ENCODE results near the gene METTL26.

METTL26 gene

DNA sequence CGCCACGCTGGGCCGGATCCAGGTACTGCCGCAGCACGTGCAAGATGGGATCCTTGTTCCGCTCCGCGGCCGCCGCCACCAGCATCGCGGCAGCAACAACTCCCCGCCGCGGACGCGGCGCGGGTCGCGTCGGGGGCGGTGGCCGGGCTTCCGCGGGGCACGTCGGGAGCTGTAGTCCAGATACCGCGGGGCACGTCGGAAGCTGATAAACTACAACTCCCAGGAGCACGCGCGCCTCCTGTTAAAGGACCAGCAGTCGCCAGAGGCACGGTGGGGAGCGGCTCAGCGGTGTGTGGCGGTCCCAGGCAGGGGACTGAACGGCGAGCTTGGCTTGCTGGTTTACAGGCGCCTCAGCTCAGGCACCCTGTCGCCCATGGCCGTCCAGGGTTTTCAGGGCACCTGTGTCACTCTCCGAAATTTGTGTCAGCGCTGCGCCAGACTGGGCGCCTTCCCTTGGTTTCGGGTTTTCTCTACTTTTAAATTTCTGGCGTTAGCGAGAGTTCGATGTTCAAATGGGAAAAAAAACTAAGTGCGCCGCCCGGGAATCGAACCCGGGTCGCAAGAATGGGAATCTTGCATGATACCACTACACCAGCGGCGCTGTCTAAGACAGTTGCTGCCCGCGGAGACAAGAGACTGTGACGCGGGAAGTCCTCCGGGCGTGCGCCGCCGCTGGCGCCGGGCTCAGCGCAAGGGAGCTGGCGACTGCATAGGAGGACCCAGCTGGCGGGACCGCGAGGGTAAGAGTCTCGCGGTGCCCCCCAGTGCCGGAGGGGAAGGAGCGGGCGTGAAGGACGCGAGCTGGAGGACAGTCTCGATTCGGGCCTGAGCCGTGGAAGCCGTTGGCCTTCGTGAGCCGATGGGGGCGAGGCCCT lies at the start of gene METTL26:
TSS of gene METTL26 (minus strand) at position 100 of the 875 bp plus-strand sequence. CDS start at position 85, 15 bp downstream.
- DNase-seq, result peak; percentile 96

DNA sequence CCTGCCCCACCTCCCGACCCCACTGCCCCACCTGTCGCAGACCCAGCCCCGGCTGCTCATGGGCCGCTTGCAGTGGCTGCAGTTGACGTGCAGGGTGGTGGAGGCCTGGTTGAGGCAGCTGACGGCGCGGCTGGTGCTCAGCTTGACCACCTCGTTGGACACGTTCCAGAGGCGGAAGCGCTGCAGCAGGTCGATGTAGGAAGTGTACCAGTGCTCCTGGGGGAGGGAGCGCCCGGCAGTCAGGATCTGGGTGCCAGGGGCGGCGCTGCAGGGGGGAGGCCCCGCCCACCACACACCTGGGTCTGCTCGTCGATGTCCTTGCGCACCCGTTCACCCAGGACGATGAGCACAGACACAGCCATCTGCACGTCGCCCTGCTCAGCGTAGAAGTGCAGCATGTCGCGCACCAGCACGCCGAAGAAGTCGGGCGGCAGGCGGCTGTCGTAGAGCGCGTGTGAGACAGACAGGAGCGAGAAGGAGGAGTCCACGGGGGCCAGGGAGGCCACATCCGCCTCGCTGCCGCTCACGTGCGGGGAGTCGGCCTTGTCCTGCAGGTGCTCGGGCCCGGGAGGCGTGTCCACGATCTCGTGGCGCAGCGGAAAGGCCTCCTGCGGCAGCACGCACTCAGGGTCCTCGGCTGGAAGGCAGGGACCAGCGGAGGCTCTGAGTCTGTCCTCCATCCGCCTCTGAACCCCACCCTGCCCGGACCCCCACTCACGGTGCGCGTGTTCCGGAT lies 49.0 kb upstream of the METTL26 start:
- DNase-seq, result no peak

DNA sequence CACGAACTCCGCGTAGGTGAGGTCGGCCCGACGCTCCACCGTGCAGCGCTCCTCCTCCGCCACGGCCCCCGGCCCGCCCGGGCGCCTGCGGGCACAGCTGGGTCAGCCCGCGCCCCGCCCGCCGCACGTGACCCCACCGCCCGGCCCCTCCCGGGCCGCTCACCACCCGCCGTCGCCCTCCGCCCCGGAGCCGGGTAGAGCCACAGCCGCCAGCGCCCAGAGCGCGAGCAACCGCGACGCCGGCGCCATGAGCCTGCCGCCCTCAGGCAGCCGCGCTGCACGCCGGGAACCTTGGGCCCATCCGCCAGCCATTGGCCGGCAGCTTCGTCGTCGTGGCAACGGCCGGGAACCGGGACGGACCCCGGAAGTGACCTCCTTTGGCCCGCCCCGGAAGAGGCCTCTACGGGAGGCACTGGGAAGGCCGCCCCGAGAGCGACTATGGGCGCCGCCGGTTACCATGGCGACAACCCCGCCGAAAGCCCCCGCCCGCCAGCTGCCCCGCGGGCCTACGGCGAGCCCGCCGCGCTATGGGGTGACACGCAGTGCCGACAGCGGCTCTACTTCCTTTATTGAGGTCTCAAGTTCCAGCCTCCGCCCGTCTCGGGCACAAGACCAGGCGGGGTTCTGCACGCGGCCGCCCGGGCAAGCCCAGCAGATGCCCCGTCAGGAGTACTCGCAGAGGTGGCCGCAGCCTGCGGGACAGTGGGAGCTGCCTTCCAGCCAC lies 48.1 kb upstream of the METTL26 start, which contains the start of gene JMJD8:
TSS of gene JMJD8 (minus strand) at position 264 of the 724 bp plus-strand sequence. CDS start at position 249, 15 bp downstream.
- DNase-seq, result peak; percentile 98

DNA sequence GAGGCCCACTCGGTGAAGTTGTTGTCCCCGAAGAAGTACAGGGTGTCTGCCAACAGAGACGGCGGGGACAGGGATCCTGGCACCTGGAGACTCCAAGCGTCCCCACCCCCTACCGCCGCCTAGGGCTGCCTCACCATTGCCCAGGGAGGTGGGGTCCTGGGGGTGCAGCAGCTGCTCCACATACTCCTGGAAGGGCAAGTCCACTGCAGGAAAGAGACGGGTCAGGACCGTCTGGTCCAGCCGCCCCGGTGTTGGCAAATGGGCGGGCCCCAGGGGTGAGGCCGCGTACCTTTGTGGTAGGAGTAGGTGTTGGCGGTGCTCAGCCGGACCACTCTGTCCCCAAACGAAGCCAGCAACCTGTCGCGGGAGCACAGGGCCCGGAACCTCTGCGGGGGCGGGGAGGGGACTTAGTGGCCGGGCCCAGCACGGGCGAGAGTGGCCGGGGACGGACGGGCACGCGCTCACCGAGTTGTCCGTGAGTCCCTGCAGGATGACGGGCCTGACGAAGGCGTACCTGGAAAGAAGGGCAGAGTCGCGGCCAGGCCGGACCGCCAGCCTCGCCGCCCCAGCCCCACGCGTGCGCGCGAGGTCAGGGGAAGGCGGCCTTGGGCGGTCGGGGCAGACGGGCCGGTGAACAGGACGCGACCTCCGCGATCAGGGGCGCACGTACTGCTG lies 47.4 kb upstream of the METTL26 start:
- DNase-seq, result no peak

DNA sequence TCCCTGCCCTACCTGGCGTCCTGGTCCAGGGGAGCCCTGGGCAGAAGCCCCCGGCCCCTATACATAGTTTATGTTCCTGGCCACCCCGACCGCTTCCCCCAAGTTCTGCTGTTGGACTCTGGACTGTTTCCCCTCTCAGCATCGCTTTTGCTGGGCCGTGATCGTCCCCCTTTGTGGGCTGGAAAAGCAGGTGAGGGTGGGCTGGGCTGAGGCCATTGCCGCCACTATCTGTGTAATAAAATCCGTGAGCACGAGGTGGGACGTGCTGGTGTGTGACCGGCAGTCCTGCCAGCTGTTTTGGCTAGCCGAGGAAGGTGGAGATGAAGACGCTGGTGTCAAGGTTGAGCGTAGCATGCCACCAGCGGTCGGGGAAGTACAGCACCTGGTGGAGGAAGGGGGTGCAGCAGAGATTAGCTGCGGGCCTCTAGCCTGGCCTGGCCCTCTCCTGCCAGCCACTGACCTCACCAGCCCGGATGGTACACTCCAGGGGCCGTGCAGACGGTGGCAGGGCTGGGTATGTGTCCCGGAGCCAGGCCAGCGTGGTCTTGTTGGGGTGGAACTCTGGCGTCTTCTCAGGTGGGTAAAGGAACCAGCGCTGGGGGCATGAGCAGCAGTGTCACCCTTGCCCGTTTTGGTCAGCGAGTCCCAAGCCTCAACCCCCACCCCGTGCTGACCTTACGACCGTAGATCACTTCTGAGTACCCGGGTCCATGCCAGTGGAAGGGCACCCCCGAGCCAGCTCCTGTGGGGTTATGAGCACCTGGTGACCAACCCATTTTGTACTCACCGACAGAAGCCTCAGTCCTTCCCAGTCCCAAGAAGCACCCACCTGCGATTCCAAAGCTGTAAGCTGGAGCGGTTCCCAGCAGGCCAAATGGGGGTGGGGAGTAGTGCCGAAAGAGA lies 46.6 kb upstream of the METTL26 start:
- no peak for DNase-seq

DNA sequence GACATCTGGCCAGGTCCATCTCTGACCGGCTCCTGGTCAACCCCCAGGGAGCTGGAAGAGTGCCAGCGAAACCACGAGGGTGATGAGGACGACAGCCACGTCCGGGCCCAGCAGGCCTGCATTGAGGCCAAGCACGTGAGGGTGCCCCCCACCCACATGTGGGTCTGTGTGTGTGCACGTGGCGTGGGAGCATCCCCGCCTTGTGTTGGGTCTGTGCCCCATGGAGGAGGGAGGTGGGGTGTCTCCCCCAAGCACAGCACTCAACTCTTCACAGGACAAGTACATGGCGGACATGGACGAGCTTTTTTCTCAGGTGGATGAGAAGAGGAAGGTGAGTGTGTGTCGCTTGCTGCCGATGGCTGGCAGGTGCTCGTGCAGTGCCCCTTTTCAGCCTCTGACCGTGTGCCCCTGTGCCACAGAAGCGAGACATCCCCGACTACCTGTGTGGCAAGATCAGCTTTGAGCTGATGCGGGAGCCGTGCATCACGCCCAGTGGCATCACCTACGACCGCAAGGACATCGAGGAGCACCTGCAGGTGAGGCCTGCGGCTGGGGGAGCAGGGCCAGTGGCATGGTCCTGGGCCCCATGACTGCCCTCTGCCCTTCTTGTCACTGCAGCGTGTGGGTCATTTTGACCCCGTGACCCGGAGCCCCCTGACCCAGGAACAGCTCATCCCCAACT lies 45.8 kb upstream of the METTL26 start:
- no peak for DNase-seq

DNA sequence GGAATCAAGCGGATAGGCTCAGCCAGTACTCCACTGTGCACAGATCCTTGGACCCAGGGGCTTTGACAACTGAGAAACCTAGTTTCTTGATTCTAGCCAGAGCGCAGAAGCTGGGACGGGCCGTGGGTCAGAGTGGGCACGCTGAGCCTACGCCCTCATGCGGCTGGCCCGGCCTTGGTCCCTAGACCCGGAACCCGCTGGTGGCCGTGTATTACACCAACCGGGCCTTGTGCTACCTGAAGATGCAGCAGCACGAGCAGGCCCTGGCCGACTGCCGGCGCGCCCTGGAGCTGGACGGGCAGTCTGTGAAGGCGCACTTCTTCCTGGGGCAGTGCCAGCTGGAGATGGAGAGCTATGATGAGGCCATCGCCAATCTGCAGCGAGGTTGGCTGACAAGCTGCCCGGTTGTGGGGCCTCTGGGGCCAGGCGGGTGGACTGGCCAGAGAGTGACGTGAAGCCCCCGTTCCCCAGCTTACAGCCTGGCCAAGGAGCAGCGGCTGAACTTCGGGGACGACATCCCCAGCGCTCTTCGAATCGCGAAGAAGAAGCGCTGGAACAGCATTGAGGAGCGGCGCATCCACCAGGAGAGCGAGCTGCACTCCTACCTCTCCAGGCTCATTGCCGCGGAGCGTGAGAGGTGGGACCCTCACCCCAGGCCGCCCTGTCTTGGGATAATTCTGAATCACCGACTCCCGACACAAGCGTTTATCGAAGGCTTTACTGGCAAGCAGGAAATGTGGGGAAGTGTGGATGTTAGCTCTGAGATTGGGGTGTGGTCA lies 45.1 kb upstream of the METTL26 start:
- DNase-seq, result peak; percentile 29

DNA sequence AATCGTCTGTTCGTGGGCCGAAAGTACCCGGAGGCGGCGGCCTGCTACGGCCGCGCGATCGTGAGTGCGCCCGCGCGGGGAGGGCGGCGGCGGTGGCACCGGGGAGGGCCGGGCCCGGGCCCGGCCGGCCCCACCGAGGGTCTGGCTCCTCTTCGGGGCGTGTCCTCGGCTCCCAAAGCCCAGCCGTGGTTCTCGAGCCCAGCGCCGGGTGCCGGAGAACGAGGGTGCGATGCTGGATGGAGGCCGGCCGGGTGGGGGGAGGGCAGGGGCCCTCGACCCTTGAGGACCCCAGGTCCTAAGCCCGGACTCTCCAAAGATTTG lies 44.5 kb upstream of the METTL26 start:
- DNase-seq, result no peak

DNA sequence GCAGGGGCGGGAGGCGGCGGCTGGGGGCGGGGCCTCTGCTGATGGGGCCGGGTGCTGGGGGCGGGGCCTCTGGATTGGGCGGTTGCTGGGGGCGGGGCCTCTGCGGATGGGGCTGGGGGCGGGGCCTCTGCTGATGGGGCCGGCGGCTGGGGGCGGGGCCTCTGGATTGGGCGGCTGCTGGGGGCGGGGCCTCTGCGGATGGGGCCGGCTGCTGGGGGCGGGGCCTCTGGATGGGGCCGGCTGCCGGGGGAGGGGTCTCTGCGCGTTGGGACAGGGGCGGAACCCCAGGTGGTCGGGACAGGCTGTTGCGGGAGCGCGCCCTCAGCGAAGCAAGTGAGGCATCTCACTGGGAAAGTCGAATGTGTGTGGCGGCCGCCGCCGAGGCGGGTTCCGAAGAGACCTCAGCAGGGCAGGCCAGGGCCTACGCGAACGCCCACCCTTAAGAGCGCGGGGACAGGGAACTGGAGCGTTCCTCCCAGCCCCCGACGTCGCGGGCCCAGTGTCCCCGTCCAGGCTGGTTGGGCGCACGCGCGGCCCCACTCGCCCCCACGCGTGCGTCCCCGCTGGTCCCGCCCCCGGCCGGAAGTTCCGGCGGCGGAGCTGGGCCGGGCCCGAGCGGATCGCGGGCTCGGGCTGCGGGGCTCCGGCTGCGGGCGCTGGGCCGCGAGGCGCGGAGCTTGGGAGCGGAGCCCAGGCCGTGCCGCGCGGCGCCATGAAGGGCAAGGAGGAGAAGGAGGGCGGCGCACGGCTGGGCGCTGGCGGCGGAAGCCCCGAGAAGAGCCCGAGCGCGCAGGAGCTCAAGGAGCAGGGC lies 43.9 kb upstream of the METTL26 start, which contains the start of gene STUB1:
TSS of gene STUB1 (plus strand) at position 597 of the 811 bp plus-strand sequence. CDS start at position 713, 116 bp downstream.
- peak; percentile 92 for DNase-seq

DNA sequence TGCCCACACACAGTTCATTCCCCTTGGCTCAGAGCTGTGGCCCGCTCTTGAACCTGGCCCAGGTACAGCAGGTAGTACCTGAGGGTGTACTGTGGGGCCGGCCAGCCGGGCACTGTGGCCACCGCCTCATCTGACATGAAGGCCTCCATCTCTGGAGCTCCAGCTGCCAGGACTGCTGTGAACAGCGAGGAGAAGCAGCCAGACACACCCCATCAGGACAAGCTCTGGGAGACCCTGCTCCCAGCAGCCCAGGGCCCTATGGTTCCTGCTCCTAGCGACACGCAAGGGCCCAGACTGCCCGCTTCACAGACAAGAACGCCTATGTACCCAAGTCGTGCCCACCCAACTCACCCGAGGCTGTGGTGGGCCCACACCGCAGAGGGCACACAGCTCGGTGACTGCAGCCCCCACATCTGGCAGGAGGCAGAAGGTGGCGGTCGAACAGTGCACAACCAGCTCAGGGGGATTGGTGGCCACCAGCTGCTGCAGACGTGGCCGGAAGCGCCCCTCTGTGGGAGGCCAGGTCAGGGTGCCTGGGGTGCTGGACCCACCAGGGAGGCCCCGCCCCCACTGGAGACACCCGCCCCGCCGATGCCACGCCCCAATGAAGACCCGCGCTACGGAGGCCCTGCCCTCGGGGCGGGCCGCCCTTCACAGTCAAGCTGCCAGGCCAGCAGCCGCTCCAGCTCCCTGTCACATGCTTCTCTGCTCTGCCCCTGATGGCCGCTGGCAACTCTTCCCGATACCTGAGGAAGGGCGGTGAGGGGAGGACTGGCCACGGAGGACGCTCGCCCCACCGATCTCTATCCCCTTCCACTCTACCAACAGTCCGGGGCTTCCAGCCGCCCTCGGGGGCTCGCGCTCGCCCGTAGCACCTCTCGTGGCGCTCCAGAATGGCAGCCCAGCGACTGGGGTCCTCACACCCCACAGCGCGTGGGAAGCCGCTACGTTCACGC lies 43.0 kb upstream of the METTL26 start:
- peak; percentile 65 for DNase-seq

DNA sequence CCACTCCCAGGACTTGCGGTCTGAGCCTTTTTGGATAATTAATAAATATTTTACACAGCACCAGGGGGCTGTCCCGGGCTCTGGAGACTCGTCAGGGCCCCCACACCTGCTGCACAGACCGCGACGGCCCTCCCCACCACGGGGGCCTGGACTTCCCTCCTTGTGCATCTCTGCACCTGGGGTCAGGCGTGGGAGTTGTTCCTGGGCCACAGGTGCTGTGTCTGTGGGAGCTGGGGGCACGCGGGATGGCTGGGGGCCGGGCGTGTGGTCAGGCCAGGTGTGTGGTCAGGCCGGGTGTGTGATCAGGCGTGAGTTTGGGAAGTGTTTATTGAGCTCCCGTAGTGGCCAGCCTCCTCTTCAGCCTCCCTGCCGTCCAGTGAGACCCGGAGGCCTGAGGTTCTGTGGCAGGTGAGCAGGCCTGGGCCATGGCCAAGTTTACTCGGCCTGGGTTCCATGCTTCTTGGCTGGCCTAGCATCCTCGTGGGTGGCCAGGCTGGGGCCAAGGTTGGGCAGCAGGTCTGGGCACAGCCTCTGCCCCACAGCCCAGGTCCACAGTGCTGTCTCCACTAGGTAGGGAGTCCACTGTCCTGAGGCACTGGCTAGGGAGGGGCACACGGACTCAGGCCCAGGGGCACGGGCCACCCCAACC lies 42.2 kb upstream of the METTL26 start:
- no peak for DNase-seq

DNA sequence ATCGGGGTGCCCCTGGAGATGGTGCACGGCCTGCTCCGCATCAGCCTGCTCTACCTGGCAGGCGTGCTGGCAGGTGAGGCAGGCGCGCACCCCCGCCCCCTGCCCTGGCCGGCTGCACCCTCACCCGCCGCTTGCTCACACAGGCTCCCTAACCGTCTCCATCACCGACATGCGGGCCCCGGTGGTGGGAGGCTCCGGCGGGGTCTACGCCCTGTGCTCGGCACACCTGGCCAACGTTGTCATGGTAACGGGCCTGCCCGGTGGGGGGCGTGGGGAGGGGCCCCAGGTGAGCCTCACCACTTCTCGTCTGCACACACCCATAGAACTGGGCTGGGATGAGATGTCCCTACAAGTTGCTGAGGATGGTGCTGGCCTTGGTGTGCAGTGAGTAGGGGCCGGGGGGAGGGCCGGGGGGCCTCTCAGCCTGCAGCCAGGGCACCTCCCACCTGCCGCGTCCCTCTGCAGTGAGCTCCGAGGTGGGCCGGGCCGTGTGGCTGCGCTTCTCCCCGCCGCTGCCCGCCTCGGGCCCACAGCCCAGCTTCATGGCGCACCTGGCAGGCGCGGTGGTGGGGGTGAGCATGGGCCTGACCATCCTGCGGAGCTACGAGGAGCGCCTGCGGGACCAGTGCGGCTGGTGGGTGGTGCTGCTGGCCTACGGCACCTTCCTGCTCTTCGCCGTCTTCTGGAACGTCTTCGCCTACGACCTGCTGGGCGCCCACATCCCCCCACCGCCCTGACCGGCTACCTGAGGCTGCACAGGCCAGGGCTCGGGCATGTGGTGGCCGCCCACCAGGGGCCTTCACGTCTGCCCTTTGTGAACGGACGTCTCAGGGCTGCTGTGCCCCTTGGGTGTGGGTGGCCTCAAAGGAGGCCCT lies 41.4 kb upstream of the METTL26 start:
- no peak for DNase-seq

DNA sequence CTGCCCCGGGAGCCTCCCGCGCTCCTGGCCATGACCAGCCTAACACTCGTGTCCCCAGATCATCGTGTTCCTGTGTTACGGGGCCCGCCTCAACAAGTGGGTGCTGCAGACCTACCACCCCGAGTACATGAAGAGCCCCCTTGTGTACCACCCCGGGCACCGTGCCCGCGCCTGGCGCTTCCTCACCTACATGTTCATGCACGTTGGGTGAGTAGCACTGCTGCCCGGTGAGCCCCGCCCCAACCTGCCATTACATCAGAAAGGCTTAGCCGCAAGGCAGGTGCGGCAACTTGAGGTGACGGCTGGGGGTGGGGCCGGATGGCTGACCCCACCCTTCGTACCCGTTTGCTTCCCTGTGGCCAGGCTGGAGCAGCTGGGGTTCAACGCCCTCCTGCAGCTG lies 40.8 kb upstream of the METTL26 start:
- DNase-seq, result no peak

DNA sequence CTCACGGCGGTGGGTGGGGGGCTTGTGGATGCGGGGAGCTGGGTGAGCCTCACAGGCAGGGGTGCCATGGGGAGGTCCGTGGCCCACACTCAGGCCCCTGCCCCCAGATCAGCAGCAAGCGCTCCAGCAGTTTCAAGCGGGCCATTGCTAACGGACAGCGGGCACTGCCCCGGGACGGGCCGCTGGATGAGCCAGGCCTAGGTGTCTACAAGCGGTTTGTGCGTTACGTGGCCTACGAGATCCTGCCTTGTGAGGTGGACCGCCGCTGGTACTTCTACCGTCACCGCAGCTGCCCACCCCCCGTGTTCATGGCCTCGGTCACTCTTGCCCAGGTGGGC lies 40.4 kb upstream of the METTL26 start:
- DNase-seq, result no peak

DNA sequence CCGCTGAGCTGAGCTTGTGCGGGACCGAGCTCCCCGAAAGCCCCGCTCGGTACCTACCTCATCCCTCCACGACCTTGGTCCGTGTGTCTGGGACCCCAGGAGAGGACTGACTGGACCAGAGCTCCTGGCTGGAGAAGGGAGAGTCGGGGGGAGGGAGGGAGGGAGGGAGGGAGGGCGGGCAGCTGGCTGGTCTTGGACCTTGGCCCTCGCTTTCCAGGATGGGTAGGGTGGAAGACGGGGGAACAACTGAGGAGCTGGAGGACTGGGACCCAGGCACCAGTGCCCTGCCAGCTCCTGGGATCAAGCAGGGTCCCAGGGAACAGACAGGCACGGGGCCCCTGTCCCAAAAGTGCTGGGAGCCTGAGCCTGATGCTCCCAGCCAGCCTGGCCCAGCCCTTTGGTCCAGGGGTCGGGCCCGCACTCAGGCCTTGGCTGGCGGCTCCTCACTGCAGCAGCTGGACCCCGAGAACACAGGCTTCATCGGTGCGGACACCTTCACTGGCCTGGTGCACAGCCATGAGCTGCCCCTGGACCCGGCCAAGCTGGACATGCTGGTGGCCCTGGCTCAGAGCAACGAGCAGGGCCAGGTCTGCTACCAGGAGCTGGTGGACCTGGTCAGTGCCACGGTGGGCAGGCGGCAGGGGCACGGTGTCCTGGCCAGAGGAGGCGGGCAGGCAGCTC lies 39.9 kb upstream of the METTL26 start:
- DNase-seq, result no peak
